HG02981 (cell line): ENCODE results near the gene C7orf57.

Experiments
- ATAC-seq: cut with Tn5 transposase; IDR thresholded peaks from one replicate; pipeline ENCODE4 v1.9.1; 2021; ENCODE audit warnings: mild to moderate bottlenecking, moderate library complexity; ENCODE audit not compliant: unreplicated experiment

The C7orf57 gene

DNA sequence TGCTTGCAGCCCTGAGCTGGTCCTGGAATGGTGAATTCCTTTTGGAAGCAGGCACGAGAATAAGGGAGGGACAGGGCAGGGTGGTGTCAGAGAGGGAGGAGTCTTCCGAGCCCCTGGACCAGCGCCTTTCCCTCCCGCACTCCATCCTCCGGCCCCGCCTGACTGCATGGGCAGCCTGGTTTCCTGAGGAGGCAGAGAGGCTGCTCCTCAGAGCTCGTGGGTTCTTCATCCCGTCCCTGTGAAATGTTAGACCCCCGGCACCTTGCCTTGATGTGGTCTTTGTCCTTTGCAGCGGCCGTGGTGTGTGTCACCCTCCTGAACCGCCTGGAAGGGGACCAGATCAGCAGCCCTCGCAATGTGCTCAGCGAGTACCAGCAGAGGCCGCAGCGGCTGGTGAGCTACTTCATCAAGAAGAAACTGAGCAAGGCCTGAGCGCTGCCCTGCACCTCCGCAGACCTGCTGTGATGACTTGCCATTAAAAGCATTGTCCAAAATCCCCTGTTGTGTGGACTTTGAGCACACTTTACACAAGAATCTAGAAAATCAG is 72.7 kb downstream of the C7orf57 start:
- no peak for ATAC-seq

- ATAC-seq = no peak
Observed at GRCh38 chr7:48108959-48109847, 73.9 kb downstream of the C7orf57 start.

- peak; percentile 90 for ATAC-seq
Observed at GRCh38 chr7:48109848-48110663, 74.7 kb downstream of the C7orf57 start.

DNA sequence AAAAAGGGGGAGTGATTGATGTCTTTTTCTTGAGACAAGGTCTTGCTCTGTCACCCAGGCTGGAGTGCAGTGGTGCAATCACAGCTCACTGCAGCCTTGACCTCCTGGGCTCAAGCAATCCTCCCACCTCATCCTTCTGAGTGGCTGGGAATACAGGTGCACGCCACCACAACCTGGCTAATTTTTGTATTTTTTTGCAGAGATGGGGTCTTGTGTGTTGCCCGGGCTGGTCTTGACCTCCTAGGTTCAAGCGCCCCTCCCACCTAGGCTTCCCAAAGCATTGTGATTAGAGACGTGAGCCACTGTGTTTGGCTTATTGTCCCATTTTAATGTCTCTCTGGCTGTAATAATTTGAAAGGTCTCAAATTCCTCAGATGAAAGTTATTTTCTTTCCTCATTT is 75.5 kb downstream of the C7orf57 start:
- no peak for ATAC-seq
